ENCODE results near the gene NPC1. TPM values are rescaled to one million over a fixed set of nuclear protein-coding genes. Genes with fewer than 3 reads are reported as not detected.

Gene NPC1
- total and polyA plus RNA-seq, 2 of the 8 experiments (the other 6 are each of a cell fraction or from before 2014, with no cell fraction given): 34.1 to 39.5 TPM

GRCh38 chr18:23503038-23503962, 83.0 kb downstream of the NPC1 start, which contains the start of gene RMC1 (continued):
- no peak for TF ChIP-seq CHD7 (IDR thresholded peaks at IDR 0.05; ENCODE audit: insufficient replicate concordance, low read length)
- TF ChIP-seq, protein P1, sequence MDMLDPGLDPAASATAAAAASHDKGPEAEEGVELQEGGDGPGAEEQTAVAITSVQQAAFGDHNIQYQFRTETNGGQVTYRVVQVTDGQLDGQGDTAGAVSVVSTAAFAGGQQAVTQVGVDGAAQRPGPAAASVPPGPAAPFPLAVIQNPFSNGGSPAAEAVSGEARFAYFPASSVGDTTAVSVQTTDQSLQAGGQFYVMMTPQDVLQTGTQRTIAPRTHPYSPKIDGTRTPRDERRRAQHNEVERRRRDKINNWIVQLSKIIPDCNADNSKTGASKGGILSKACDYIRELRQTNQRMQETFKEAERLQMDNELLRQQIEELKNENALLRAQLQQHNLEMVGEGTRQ (IDR thresholded peaks at IDR 0.05; ENCODE audit: low read length): peak; percentile 94
- no peak for TF ChIP-seq SAP30 (IDR thresholded peaks at IDR 0.05; ENCODE audit: insufficient read depth, insufficient replicate concordance, low read length)
- TF ChIP-seq KDM5A (IDR thresholded peaks at IDR 0.05; ENCODE audit: low read length): no peak
- TF ChIP-seq RBBP5 (IDR thresholded peaks at IDR 0.05; ENCODE audit: borderline replicate concordance, low read depth, low read length): peak; percentile 51; the same call in 1 of the 2 replicates
- TF ChIP-seq ATF3 (IDR thresholded peaks at IDR 0.05; ENCODE audit: insufficient read depth, low read depth, low read length): peak; percentile 75
- no peak for TF ChIP-seq MAFK (IDR thresholded peaks at IDR 0.05; ENCODE audit: low read depth, low read length)

Measured in H1 (cell line).